NCI-H2081 (cell line): ENCODE results near the gene HSPA12B.
A peak's percentile ranks its signal among the peaks of the same experiment; 100 is the strongest.
"Not testable (repeated sequence)": the region's sequence is repeated elsewhere in the genome, so short reads cannot be mapped to it uniquely, and the experiment has no call there.

Source experiments
- DNase-seq, 2 experiments: peaks; one replicate each; lab custom pipeline; 2025; lab: John Stamatoyannopoulos, UW

HSPA12B gene

DNA sequence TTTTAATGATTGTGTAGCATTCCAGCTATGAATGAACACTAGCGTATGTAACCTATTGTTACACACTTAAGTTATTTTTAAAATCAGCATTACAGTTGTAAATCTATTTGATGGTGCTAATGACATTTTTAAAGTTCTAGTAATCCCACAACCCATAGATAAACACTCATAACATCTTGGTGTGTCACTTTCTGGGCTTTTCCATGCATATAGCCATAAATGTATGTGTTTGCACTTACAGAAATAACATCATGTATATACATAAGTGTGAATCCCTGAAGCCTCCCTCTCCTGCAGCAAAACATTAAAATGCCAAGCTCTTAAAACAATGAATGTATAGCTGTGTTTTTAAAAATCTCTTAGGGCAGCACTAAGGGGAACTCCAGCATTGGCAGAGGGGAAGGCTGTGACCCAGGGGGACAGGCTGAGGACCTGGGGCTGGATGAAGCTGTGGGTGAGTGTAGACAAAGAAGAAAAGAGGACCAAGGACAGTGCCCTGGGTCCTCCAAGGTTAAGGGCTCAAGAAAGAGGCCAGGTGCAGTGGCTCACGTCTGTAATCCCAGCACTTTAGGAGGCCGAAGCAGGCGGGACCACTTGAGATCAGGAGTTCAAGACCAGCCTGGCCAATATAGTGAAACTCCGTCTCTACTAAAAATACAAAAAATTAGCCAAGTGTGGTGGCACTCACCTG, 55.0 kb downstream of the HSPA12B start:
- no peak for DNase-seq

DNA sequence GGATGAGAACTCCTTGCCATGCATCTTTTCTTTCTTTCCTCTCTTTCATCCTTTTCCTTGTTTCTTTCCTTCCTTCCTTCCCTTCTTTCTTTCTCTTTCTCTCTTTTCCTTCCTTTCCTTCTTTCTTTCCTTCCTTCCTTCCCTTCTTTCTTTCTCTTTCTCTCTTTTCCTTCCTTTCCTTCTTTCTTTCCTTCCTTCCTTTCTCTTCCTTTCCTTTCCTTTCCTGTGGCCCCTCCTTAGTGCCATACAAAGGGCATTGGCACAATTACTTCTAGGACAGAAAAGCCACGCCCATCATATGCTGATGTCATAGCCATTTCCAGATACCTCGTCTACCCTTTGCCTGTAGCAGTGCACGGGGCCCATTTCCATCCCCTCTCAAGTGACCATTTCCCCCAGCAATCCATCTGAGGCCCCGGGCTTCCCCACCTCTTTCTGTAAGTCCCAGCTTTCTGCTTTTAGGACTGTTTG, 56.2 kb downstream of the HSPA12B start:
- DNase-seq, result no peak

DNA sequence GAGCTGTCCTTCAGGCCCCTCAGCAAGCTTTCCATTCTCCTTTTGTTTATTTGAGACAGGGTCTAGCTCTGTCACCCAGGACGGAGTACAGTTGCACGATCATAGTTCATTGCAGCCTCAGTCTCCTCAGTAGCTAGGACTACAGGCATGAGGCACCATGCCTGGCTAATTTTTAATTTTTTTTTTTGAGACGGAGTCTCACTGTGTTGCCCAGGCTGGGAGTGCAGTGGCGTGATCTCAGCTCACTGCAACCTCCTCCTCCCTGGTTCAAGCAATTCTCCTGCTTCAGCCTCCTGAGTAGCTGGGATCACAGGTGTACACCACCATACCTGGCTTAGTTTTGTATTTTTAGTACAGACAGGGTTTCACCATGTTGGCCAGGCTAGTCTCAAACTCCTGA, 56.7 kb downstream of the HSPA12B start:
- not testable (repeated sequence) for DNase-seq

DNA sequence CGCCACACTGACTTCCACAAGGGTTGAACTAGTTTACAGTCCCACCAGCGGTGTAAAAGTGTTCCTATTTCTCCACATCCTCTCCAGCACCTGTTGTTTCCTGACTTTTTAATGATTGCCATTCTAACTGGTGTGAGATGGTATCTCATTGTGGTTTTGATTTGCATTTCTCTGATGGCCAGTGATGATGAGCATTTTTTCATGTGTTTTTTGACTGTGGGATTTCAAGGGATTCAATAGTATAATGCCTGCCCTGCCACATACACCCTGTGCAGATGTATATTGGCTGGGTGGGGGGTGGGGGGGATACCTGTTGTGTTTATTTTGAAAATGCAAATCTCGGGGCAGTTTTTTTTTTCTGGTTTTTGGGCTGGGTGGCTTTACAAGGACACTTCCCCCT, 61.7 kb downstream of the HSPA12B start:
- DNase-seq, result not testable (repeated sequence)

DNA sequence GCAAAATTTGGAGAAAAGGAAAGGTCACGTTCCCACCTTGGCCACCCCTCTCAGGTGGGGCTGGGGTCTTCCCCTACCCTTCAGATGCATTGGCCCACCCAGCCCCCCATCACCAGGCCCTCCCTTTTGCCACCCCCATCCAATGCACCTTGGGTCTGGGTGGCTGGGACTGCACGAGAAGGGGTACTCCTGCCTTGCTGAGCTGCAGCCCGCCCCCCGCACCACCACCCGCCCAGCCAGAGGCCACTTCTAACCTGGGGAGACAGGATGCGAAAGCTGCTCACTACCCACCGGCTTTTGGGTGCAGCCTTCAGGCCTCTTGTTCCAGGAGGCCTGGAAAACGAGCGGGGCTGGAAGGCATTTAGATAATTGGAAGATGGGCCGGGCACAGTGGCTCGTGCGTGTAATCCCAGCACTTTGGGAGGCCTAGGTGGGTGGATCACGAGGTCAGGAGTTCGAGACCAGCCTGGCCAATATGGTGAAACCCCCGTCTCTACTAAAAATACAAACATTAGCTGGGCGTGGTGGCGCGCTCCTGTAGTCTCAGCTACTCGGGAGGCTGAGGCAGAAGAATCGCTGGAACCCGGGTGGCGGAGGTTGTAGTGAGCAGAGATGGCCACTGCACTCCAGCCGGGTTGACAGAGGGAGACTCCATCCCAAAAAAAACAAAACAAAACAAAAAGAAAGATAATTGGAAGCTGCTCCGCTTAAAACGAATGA, 62.4 kb downstream of the HSPA12B start:
- DNase-seq, result no peak

DNA sequence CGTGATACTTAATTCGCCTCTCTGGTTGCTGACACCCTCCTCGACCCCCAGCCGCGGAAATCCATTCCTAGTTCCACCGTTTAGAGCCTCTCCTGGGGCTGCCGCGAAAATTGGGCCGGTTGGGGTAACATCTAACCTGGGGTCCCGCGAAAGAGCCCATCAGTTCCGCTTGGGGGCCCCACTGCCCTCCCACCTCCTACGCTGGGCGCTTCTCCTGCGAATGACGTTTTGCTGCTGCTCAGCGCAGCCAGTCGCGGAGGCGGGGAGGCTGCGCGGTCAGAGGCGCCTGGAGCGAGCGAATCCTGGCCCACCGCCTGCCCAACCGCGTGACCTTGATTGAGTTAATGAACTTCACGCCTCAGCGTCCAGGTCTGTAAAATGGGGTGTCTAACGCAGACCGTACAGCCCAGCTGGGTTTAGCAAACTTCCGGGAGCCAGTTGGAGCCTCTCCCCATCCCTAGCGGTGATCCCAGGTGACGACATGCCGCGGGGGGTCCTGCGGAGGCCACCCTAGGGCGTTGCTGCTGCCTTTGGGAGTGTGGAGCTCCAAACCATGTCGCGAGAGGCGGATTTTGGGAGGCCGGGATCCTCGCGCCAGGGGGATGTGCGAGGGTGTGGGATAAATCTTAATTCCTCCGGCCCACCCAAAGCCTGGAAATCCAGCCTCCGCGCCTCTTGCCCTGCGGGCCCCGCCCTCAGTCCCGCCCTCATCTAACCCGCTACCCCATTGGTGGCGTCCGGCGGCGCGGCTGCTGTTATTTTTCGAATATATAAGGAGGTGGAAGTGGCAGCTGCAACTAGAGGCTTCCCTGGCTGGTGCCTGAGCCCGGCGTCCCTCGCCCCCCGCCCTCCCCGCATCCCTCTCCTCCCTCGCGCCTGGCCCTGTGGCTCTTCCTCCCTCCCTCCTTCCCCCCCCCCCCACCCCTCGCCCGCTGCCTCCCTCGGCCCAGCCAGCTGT, 63.3 kb downstream of the HSPA12B start, which contains the start of gene CDC25B:
Gene CDC25B, plus strand, starts transcription at position 800 of the 958 bp plus-strand sequence. CDS start 222 bp downstream, outside the sequence.
- DNase-seq, result peak; percentile 95 to 96

DNA sequence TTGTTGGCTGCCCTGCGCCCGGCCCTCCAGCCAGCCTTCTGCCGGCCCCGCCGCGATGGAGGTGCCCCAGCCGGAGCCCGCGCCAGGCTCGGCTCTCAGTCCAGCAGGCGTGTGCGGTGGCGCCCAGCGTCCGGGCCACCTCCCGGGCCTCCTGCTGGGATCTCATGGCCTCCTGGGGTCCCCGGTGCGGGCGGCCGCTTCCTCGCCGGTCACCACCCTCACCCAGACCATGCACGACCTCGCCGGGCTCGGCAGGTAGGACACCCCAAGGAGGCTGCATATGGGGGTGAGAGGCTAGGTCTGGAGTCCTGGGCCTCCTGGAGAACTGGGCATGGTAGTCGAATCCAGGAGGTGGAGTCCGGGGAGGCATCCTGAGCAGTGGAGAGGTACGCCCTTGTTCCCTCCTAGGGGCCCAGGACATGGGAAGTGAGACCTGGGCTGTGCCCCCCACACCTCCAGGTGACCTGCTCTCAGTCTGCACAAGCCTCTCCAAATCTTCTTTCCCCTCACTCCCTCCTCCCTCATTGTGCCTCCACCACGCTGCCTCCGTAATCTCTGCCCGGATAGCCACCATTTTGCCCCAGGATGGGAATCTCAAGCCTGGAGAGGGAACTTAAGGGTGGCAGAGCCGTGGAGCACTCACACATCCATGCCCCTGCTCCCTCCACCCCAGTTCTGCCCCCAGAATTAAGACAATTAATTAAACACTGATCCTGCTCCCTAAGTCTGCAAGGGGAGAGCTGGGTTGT, 64.2 kb downstream of the HSPA12B start:
- DNase-seq, result peak in 1 of 2 experiments; percentile 11

DNA sequence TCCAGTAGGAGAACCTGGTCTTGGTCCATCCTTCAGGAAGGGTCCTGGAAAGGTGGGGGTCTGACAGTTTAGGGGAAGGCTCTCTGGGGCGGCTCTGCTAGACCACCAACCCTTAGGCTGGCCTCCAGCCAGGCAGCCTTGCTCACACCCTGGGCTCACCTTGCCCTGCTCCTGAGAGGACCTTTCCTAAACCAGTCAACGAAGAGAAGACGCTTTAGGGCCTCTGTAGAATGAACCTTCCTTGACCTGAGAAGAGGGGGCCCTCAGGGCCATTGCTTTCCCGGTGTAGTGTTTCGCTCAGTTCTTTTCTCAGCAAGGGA, 64.7 kb downstream of the HSPA12B start:
- DNase-seq, result no peak

DNA sequence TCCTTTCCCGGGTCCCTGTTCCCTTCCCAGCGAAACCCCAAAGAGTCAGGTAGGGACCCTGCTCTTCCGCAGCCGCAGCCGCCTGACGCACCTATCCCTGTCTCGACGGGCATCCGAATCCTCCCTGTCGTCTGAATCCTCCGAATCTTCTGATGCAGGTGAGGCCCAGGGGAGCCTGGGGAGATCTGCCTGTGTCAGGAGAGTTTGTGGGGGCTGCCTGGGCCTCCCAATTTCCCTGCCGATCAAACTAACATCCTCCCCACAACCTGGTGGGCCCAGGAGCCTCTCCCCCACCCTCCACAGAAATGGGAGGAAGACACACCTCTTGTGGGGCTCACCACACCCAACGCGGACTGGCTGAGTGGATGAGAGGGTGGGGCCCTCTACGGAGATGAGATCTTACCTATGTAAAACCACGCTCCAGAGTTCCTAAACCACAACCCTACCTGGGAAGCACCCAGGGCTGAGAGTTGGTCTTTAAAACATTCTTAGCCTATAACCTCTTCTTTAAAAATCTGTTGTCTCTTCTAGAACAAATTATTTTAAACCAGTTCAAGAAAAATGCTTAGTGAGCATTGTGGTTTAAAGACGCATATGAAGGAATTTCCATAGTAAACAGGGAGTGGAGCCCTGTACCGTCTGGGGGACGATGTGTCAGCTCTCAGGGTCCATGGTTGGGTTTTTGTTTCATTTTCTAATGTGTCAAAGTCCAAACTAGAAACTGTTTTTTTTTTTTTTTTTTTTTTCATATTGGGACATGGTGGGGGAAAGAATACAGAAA, 65.3 kb downstream of the HSPA12B start:
- peak in 1 of 2 experiments; percentile 16 for DNase-seq

DNA sequence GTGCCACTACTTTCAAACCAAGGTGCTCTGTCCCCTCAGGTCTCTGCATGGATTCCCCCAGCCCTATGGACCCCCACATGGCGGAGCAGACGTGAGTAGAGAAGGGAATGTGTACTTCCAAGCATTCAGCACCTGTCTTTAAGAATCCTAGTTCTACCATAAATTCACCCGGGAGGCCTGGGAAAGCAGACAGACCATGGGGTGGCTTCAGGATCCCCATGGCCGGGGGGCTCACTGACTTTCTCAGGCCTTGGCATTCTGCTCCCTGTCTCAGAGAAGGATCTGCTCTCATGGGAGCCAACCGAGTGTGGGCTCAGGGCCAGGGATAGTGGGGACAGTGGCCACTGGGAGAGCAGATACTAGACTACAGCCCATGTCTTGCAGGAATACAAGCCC, 65.9 kb downstream of the HSPA12B start:
- no peak for DNase-seq

DNA sequence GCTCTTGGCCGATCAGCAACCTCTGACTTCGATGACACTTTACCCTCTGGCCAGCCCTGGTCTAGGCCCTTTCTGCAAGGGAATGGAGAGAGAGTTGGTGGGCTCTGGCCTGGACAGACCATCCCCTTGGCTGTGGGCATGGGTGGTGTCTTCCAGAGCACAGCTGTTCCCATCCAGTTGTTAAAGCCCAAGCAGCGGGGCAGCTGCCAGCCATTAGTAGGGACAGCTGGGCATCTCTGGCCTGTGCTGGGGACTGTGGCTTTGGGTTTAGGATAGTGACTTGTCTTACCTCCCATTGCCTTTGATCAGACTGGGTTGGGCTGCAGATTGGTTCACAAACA, 66.4 kb downstream of the HSPA12B start:
- no peak for DNase-seq

DNA sequence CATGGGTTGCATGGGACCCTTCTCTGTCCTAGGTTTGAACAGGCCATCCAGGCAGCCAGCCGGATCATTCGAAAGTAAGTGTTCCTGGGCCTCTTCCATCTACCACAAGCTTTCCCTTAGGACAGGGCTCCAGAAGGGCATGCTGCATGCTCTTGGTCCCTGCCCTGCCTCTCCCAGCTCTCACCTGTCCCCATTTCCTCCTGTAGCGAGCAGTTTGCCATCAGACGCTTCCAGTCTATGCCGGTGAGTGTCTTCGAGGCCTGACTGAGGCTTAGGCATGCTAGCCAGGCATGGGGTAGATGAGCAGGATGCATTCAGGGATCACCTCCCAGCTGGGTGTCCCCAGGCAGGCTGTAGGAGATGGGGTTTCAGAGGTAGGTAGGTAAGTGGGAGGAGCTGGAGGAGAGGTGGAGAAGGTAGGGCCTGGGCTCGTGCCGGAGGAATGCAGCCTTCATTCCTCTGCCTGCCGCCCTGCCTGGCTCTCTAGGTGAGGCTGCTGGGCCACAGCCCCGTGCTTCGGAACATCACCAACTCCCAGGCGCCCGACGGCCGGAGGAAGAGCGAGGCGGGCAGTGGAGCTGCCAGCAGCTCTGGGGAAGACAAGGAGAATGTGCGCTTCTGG, 67.9 kb downstream of the HSPA12B start:
- DNase-seq, result no peak

DNA sequence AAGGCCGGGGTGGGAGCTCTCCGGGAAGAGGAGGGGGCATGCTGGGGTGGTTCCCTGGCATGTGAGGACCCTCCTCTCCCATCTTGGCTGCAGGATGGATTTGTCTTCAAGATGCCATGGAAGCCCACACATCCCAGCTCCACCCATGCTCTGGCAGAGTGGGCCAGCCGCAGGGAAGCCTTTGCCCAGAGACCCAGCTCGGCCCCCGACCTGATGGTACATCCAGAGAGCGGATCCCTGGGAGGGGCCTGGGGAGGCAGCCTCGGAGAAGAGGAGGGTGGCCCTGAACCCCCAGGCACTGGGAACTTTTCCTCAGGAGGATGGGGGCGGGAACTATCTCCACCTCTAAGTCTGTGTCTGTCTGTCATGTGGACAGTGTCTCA, 68.4 kb downstream of the HSPA12B start:
- DNase-seq, result no peak

DNA sequence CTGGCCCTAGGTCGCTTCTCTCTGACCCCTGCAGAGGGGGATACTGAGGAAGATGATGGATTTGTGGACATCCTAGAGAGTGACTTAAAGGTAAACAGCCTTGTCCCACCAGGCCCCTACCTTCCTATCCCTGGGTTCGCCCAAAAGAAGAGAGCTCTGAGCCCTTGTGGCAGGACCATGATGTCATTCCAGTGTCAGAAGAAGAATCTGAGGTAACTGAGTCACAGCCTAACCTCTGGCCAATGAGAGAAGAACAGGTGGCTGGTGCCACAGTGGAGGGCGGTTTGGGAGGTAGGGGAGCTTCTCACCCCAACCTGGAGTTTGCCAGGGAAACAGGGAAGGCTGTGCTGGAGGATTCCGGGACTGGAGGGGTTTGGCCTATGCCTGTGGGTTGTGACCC, 68.8 kb downstream of the HSPA12B start:
- DNase-seq, result no peak

DNA sequence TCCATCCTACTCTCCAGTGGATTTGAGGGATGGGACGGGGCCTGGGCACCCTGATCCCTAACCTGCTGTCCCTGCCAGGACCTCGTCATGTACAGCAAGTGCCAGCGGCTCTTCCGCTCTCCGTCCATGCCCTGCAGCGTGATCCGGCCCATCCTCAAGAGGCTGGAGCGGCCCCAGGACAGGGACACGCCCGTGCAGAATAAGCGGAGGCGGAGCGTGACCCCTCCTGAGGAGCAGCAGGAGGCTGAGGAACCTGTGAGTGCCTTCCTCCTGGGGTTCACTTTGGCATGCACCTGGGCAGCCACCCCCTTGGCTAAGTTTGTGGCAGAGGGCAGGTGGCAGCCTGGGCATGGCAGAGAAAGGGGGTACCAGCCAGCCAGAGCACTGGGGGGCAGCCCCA, 69.4 kb downstream of the HSPA12B start:
- DNase-seq, result no peak
